Endothelial cell of umbilical vein (primary cell): ENCODE data around the gene PRR11.

Experiments
- CTCF ChIP-seq, 2 donors: IDR thresholded peaks; 1 replicate in 1 of 2; 2 replicates in 1 of 2; pipeline ENCODE4 v1.5.1; 2011; ENCODE audit warnings: low read length in 2 of 2, mild to moderate bottlenecking in 2 of 2, moderate library complexity in 2 of 2, control low read depth in 1 of 2, inconsistent platforms in 1 of 2, low read depth in 1 of 2; ENCODE audit not compliant: insufficient read depth in 1 of 2; ENCODE audit errors: extremely low read depth in 1 of 2
- EZH2 ChIP-seq: IDR thresholded peaks from 2 replicates; pipeline ENCODE4 v1.6.1; 2012; ENCODE audit warnings: borderline replicate concordance, low read depth, mild to moderate bottlenecking, moderate library complexity, low read length, inconsistent platforms; ENCODE audit not compliant: severe bottlenecking
- JUN ChIP-seq: IDR thresholded peaks from 2 replicates; pipeline ENCODE4 v1.6.1; 2011; ENCODE audit warnings: borderline replicate concordance, low read depth; ENCODE audit not compliant: insufficient read length, insufficient read depth
- MAX ChIP-seq: IDR thresholded peaks from 2 replicates; pipeline ENCODE4 v1.6.1; 2011; ENCODE audit not compliant: insufficient read depth, insufficient read length
- MYC ChIP-seq: IDR thresholded peaks from one replicate; pipeline ENCODE4 v1.6.1; 2011; ENCODE audit warnings: mild to moderate bottlenecking, low read depth, low read length
- POLR2A ChIP-seq: IDR thresholded peaks from 2 replicates; pipeline ENCODE4 v1.6.1; 2012; ENCODE audit warnings: low read depth, mild to moderate bottlenecking, control low read depth, low read length
- POLR2AphosphoS5 ChIP-seq: IDR thresholded peaks from 2 replicates; pipeline ENCODE4 v1.6.1; 2012; ENCODE audit warnings: low read depth, mild to moderate bottlenecking, control low read depth, low read length, moderate library complexity; ENCODE audit not compliant: insufficient read depth

- TF ChIP-seq CTCF (IDR thresholded peaks at IDR 0.05; ENCODE audit: extremely low read depth in 1 of 2, insufficient read depth in 1 of 2, low read depth in 1 of 2, low read length in 2 of 2), result no peak
- TF ChIP-seq MAX, result no peak
- no peak for TF ChIP-seq MYC
- no peak for TF ChIP-seq POLR2A
- TF ChIP-seq EZH2, result no peak
- no peak for TF ChIP-seq JUN
- TF ChIP-seq POLR2AphosphoS5, result no peak
Measured at GRCh38 chr17:59131131-59131530, 24.4 kb upstream of the PRR11 start.
